Testis (tissue), 5 donors: ENCODE measurements around the gene LINC00305. TPM values are rescaled to one million over a fixed set of nuclear protein-coding genes. Genes with fewer than 3 reads are reported as not detected.

ENCODE experiments used
- DNase-seq: peaks from one replicate; pipeline ENCODE4 v3.0.0-alpha.2; 2019
- H3K27ac ChIP-seq, 2 donors: fragments of 200-600 bp; sonication (generic); one replicate each; pipeline ENCODE4 v1.5.1; 2019
- H3K27me3 ChIP-seq: fragments of 200-600 bp; sonication (generic); one replicate; pipeline ENCODE4 v1.5.1; 2019
- H3K36me3 ChIP-seq: fragments of 200-600 bp; sonication (generic); one replicate; pipeline ENCODE4 v1.5.1; 2017; ENCODE audit warnings: low read depth; ENCODE audit errors: missing control alignments
- H3K4me1 ChIP-seq: fragments of 200-600 bp; sonication (generic); one replicate; pipeline ENCODE4 v1.5.1; 2019
- H3K4me3 ChIP-seq, 2 donors: fragments of 200-600 bp; sonication (generic); one replicate each; pipeline ENCODE4 v1.5.1; 2017 to 2019
- H3K9me3 ChIP-seq: fragments of 200-600 bp; sonication (generic); one replicate; pipeline ENCODE4 v1.5.1; 2017
- POLR2A ChIP-seq: fragments of 450-650 bp; IDR thresholded peaks from one replicate; pipeline ENCODE4 v1.6.1; 2017; ENCODE audit warnings: antibody characterized with exemption, mild to moderate bottlenecking, moderate library complexity
- WGBS, 2 donors: methylation state at CpG; one replicate each; pipeline ENCODE4 v1.1.5; 2018; 5-methylcytosine and 5-hydroxymethylcytosine counted together
- intact Hi-C: fragments of 100-400 bp; cut with DNase I; formaldehyde crosslinking; loops from one replicate; pipeline ENCODE4 v1.15.1; 2023; ENCODE audit warnings: low total_unique reads
- long read RNA-seq, 2 donors: transcript quantifications; one replicate each; lab custom pipeline, GENCODE V29; 2026
- polyA plus RNA-seq: library from polyadenylated mRNA; stranded (reverse); fragments of 350-450 nt; fragmentation: Illumina TruSeq; extraction: RNeasy Lipid Tissue Mini Kit (QIAGEN cat#74804); gene quantifications from one replicate; pipeline ENCODE4 v1.2.3, GENCODE V29; 2014; ENCODE audit warnings: low read depth, low replicate concordance; ENCODE audit not compliant: insufficient read depth
- total RNA-seq, 2 donors: library from RNA; depleted of rRNA; stranded (reverse); fragments of >200 nt; gene quantifications; one replicate each; pipeline ENCODE4 v1.2.3, GENCODE V29; 2016
- TF ChIP-seq, protein P1 (sequence below), 3 experiments: fragments of 450-650 bp in 2 of 3; fragments of 200-600 bp in 1 of 3; sonication (generic) in 1 of 3; IDR thresholded peaks; one replicate each; pipeline ENCODE4 v1.5.1; 2016 to 2019; ENCODE audit warnings: antibody characterized with exemption in 3 of 3, mild to moderate bottlenecking in 2 of 3, moderate library complexity in 1 of 3

Gene LINC00305
- total RNA-seq (not detected), polyA plus RNA-seq (13.2 TPM)
- long read RNA-seq, donor 1 = 0 reads
- long read RNA-seq, donor 2 = 0 reads

DNA sequence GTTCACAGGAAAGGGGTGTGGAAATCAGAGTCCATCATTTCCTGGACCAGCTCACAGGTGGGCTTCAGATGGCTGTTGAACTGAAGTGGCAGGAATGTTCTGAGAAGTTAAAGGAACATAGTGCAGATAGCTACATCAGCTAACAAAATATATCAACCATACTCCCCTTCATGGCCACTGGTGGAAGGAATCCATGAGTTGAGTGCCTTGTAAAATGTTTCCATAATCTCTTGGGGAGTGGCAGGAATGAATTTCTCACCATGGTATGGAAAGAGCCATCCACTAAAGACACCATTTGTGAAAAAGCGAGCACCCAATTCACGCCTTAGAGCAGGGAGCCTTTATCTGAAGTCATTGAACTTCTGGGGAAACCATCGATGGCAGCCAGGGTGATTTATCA is at the start of gene LINC00305:
LINC00305 (minus strand) TSS at position 101 of the 400 bp plus-strand sequence.
- Histone ChIP-seq H3K36me3 (no peaks in the 10 kb centered on the region), H3K27ac (no peak within 1 kb of the TSS), H3K4me3 (no peak within 1 kb of the TSS), H3K9me3 (no peaks in the 10 kb centered on the region), H3K27me3 (no peaks in the 10 kb centered on the region), H3K4me1 (no peaks in the 10 kb centered on the region)
- 84 to 89% methylated on average over 3 of the region's 3 CpGs for WGBS, 2 donors
- no peak for DNase-seq
- intact Hi-C loops = no loop called here
- TF ChIP-seq, protein P1, sequence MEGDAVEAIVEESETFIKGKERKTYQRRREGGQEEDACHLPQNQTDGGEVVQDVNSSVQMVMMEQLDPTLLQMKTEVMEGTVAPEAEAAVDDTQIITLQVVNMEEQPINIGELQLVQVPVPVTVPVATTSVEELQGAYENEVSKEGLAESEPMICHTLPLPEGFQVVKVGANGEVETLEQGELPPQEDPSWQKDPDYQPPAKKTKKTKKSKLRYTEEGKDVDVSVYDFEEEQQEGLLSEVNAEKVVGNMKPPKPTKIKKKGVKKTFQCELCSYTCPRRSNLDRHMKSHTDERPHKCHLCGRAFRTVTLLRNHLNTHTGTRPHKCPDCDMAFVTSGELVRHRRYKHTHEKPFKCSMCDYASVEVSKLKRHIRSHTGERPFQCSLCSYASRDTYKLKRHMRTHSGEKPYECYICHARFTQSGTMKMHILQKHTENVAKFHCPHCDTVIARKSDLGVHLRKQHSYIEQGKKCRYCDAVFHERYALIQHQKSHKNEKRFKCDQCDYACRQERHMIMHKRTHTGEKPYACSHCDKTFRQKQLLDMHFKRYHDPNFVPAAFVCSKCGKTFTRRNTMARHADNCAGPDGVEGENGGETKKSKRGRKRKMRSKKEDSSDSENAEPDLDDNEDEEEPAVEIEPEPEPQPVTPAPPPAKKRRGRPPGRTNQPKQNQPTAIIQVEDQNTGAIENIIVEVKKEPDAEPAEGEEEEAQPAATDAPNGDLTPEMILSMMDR (IDR thresholded peaks at IDR 0.05) = no peak
- no peak for TF ChIP-seq POLR2A

DNA sequence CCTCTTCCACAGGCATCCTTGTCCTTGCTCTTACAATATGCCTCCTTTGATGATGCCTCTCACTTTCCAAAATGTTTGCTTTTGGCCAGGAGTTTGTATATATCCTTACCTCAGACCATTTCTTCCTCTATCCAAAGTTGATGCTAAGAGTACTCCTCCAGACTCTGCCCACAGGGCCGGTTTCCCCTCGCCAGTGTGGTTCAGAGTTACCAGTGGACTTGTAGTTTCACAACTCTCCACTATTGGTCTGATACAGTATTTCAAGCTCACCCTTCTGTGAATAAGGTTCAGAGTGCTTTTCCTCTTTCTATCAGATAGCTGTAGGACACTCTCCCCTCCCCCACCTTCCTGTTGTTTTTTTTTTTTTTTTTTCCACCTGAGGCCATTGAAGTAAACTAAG is 42.2 kb upstream of the LINC00305 start:
- 89 to 97% methylated on average over 2 of the region's 2 CpGs for WGBS, 2 donors
- intact Hi-C loops = no loop called here
- DNase-seq = no peak

DNA sequence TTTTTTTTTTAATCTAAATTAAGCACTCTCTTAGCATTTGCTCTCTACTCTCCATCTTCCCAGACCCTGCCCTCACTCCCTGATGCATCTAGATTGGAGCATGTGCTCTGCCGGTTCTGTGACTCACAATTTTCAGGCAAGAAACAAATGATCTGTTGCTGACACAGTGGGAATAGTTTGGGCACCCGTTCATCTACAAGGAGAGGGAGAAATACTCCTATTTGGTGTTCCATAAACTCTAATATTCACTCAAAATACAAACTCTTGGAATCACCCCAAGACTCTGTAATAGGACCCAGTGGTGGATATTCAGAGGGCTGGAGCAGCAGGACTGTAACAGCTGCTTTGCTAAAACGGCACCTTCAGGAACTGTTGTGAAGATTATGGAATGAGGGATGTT is 37.1 kb upstream of the LINC00305 start:
- WGBS, 2 donors = 60 to 71% methylated on average over 3 of the region's 3 CpGs
- DNase-seq = no peak
- Histone ChIP-seq H3K27ac (no peak overlapping the region), H3K9me3 (no peaks in the 10 kb centered on the region), H3K4me3 (no peak overlapping the region), H3K27me3 (no peaks in the 10 kb centered on the region), H3K36me3 (no peaks in the 10 kb centered on the region), H3K4me1 (no peaks in the 10 kb centered on the region)
- intact Hi-C loops = no loop called here
- no peak for TF ChIP-seq POLR2A
- TF ChIP-seq, protein P1 (IDR thresholded peaks at IDR 0.05) = no peak

More for the DNA sequence above, 42.2 kb upstream of the LINC00305 start:
- no peaks in the 10 kb centered on the region for H3K36me3 ChIP-seq
- TF ChIP-seq, protein P1 (IDR thresholded peaks at IDR 0.05) = no peak
- TF ChIP-seq POLR2A = no peak
- no peak overlapping the region for H3K27ac ChIP-seq
- no peaks in the 10 kb centered on the region for H3K27me3 ChIP-seq
- H3K9me3 ChIP-seq = no peaks in the 10 kb centered on the region
- no peaks in the 10 kb centered on the region for H3K4me1 ChIP-seq
- no peak overlapping the region for H3K4me3 ChIP-seq

DNA sequence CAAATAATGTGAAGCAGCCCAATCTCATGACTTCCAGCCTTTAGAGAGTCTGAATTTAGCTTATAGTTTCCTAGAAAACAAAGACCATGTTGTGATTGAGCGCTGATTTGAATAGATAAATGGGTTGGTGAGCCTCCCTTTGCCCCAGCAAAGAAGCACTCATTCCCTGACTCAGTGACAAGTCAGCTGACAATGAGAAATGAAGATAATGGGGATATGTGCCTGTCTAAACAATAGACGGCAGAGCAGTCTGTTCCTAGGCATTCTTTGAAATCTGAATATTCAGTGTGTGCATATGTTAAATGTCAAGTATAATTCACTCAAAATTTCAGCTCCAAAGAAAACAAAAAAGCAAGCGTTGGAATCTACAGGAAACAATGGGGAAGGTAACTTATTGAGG is 34.8 kb upstream of the LINC00305 start:
- intact Hi-C loops = no loop called here
- TF ChIP-seq, protein P1 (IDR thresholded peaks at IDR 0.05) = no peak
- no peak for TF ChIP-seq POLR2A
- no peak overlapping the region for H3K4me3 ChIP-seq
- H3K9me3 ChIP-seq = no peaks in the 10 kb centered on the region
- no peak for DNase-seq
- no peaks in the 10 kb centered on the region for H3K4me1 ChIP-seq
- H3K36me3 ChIP-seq = no peaks in the 10 kb centered on the region
- no peak overlapping the region for H3K27ac ChIP-seq
- WGBS, 2 donors = 73 to 82% methylated on average over 3 of the region's 3 CpGs
- no peaks in the 10 kb centered on the region for H3K27me3 ChIP-seq

DNA sequence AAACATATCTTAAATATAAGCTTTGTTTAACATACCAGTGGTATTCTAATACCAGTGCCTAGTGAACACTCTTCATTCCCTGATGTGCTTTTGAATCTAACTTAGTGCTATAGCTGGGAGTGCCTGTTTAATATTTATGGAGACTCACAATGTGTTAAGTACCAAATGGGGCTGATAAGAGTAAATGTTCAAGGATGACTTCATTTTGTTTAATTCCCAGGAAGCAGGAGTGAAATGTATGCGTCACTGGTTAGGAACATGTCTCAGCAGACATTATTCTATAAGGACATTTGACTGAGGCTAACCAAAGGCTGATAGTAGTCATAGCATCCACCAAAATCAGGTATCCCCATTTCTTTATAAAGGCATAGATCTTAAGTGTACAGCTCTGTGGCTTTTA is 31.7 kb upstream of the LINC00305 start:
- TF ChIP-seq, protein P1 (IDR thresholded peaks at IDR 0.05) = no peak
- no peak for TF ChIP-seq POLR2A
- no peaks in the 10 kb centered on the region for H3K36me3 ChIP-seq
- no peaks in the 10 kb centered on the region for H3K9me3 ChIP-seq
- 71 to 81% methylated on average over 1 of the region's 1 CpG for WGBS, 2 donors
- H3K27ac ChIP-seq = no peak overlapping the region
- no peaks in the 10 kb centered on the region for H3K27me3 ChIP-seq
- no peaks in the 10 kb centered on the region for H3K4me1 ChIP-seq
- no peak for DNase-seq
- no peak overlapping the region for H3K4me3 ChIP-seq
- intact Hi-C loops = no loop called here
